OCI-LY7 (cell line): ENCODE data around the gene RANGRF. TPM values are rescaled to one million over a fixed set of nuclear protein-coding genes. Genes with fewer than 3 reads are reported as not detected.

Source experiments
- BruUV-seq: library from RNA; stranded (reverse); fragments of 400-500 nt; replicated peaks from 2 replicates; lab custom pipeline; 2021; lab: Mats Ljungman, UMichigan
- CTCF ChIA-PET: fragments of 300-600 bp; sonication (Branson Sonifier 250); formaldehyde crosslinking; loops from one replicate; lab custom pipeline; 2022; ENCODE audit warnings: antibody characterized with exemption; ENCODE audit not compliant: unreplicated experiment; lab: Charles Lee
- POLR2A ChIA-PET: fragments of 300-600 bp; sonication (Branson Sonifier 250); formaldehyde crosslinking; loops from one replicate; lab custom pipeline; 2022; ENCODE audit warnings: antibody characterized with exemption; lab: Charles Lee
- DNase-seq: peaks from one replicate; pipeline ENCODE4 v3.0.0-alpha.2; 2015; ENCODE audit warnings: low spot score
- H2AFZ ChIP-seq: fragments of 200-600 bp; sonication (generic), shearing (Covaris generic); 2 replicates; pipeline ENCODE4 v1.6.1; 2014; ENCODE audit warnings: mild to moderate bottlenecking, antibody characterized with exemption, low read length, moderate library complexity
- H3K27ac ChIP-seq: fragments of 200-600 bp; sonication (generic); 2 replicates; pipeline ENCODE4 v1.5.1; 2014; ENCODE audit warnings: mixed run types, low read depth, mild to moderate bottlenecking, moderate library complexity, low read length, inconsistent platforms; ENCODE audit not compliant: poor library complexity, severe bottlenecking
- H3K36me3 ChIP-seq: fragments of 200-600 bp; sonication (generic); 2 replicates; pipeline ENCODE4 v1.6.1; 2014; ENCODE audit warnings: mild to moderate bottlenecking, antibody characterized with exemption, low read length, moderate library complexity, mixed read lengths; ENCODE audit not compliant: insufficient read depth
- H3K4me1 ChIP-seq: fragments of 200-600 bp; sonication (generic); 2 replicates; pipeline ENCODE4 v1.5.1; 2014; ENCODE audit warnings: mild to moderate bottlenecking, low read length; ENCODE audit not compliant: insufficient read depth, poor library complexity, severe bottlenecking
- H3K4me2 ChIP-seq: fragments of 200-600 bp; sonication (generic); 2 replicates; pipeline ENCODE4 v1.6.1; 2014; ENCODE audit warnings: mild to moderate bottlenecking, low read length
- H3K4me3 ChIP-seq: fragments of 200-600 bp; sonication (generic); 2 replicates; pipeline ENCODE4 v1.5.1; 2014; ENCODE audit warnings: mild to moderate bottlenecking, low read depth, low read length; ENCODE audit not compliant: poor library complexity, severe bottlenecking
- H3K79me2 ChIP-seq: fragments of 200-600 bp; sonication (generic); 2 replicates; pipeline ENCODE4 v1.6.1; 2016; ENCODE audit warnings: low read depth, mild to moderate bottlenecking, low read length, moderate library complexity, mixed read lengths; ENCODE audit not compliant: insufficient read depth
- H3K9me2 ChIP-seq: fragments of 200-600 bp; sonication (generic); 2 replicates; pipeline ENCODE4 v1.6.1; 2016; ENCODE audit warnings: mild to moderate bottlenecking, low read length, mixed read lengths; ENCODE audit not compliant: insufficient read depth
- H3K9me3 ChIP-seq: fragments of 200-600 bp; sonication (generic); 2 replicates; pipeline ENCODE4 v1.6.1; 2014; ENCODE audit warnings: mild to moderate bottlenecking, mixed run types, low read length, mixed read lengths
- H4K20me1 ChIP-seq: fragments of 200-600 bp; sonication (generic); 2 replicates; pipeline ENCODE4 v1.6.1; 2014; ENCODE audit warnings: mild to moderate bottlenecking, antibody characterized with exemption, low read length, moderate library complexity, mixed read lengths; ENCODE audit not compliant: insufficient read depth
- EZH2phosphoT487 ChIP-seq: fragments of 200-600 bp; sonication (generic); IDR thresholded peaks from 2 replicates; pipeline ENCODE4 v1.6.1; 2018; ENCODE audit warnings: low read depth, borderline replicate concordance, mild to moderate bottlenecking, mixed run types, antibody characterized with exemption, low read length, moderate library complexity, mixed read lengths
- intact Hi-C: fragments of 100-400 bp; cut with micrococcal nuclease; formaldehyde crosslinking; loops from one replicate; pipeline ENCODE4 v1.10.0; 2022; ENCODE audit not compliant: unreplicated experiment
- total RNA-seq, 2 experiments: library from RNA; depleted of rRNA in 1 of 2; stranded (reverse); fragments of >200 nt in 1 of 2; shearing (Covaris generic) in 1 of 2; gene quantifications; 2 replicates each; pipeline ENCODE4 v1.2.3, GENCODE V29; 2014 to 2022
- TF ChIP-seq, protein P1 (sequence below): fragments of 200-600 bp; sonication (generic); conservative IDR thresholded peaks from 2 replicates; pipeline ENCODE4 v1.5.1; 2014; ENCODE audit warnings: mild to moderate bottlenecking, antibody characterized with exemption, low read length, moderate library complexity, mixed read lengths

RANGRF gene
- total RNA-seq, 2 experiments from 2014 or later, result 32.2 to 43.3 TPM

DNA sequence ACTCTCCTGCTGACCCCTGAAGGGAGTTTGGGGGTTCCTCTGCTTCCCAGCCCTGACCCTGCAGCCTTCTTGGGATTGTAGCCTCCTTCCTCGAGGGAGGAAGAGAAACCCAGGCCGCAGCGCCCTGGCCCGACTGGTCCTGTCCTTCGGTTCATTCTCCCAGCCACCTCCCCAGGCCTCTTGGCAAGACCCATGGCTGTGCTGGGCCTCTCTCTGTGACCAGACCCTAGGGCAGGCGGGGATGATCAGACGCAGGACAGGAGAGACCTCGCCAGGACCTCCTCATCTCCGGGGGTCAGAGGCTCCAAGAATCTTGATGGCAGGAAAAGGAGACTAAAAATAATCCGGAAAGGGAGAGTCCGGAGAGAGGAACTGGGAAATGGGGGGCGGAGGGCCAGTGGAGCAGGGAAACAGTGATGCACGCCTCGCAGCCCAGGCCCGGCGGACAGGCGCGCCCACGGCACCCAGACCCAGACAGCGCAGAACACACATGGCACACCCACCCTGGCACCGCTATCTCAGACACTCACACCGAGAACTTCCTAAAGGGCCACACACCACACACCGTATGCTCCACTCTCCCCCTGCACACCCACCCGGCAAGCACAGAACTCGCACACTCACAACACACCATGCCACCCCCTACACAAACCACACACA, 22.8 kb downstream of the RANGRF start:
- BruUV-seq, result no TSS peak
- H3K79me2 ChIP-seq, result no peaks in the 10 kb centered on the region
- H4K20me1 ChIP-seq, result no peaks in the 10 kb centered on the region
- POLR2A ChIA-PET, result no interaction called here
- H3K27ac ChIP-seq, result no peak overlapping the region
- no peak for DNase-seq
- CTCF ChIA-PET, result no interaction called here
- no peak for TF ChIP-seq EZH2phosphoT487
- TF ChIP-seq, protein P1, sequence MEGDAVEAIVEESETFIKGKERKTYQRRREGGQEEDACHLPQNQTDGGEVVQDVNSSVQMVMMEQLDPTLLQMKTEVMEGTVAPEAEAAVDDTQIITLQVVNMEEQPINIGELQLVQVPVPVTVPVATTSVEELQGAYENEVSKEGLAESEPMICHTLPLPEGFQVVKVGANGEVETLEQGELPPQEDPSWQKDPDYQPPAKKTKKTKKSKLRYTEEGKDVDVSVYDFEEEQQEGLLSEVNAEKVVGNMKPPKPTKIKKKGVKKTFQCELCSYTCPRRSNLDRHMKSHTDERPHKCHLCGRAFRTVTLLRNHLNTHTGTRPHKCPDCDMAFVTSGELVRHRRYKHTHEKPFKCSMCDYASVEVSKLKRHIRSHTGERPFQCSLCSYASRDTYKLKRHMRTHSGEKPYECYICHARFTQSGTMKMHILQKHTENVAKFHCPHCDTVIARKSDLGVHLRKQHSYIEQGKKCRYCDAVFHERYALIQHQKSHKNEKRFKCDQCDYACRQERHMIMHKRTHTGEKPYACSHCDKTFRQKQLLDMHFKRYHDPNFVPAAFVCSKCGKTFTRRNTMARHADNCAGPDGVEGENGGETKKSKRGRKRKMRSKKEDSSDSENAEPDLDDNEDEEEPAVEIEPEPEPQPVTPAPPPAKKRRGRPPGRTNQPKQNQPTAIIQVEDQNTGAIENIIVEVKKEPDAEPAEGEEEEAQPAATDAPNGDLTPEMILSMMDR, result no peak
- no peaks in the 10 kb centered on the region for H3K4me1 ChIP-seq
- no peaks in the 10 kb centered on the region for H3K9me3 ChIP-seq
- H2AFZ ChIP-seq, result no peak overlapping the region
- no peak overlapping the region for H3K4me3 ChIP-seq
- no peaks in the 10 kb centered on the region for H3K36me3 ChIP-seq
- intact Hi-C loops, result loop anchor here (5.0 kb wide), 1 partner anchor 51 kb away; no protein-coding TSS in a partner anchor
- no peaks in the 10 kb centered on the region for H3K9me2 ChIP-seq
- H3K4me2 ChIP-seq, result no peak overlapping the region

DNA sequence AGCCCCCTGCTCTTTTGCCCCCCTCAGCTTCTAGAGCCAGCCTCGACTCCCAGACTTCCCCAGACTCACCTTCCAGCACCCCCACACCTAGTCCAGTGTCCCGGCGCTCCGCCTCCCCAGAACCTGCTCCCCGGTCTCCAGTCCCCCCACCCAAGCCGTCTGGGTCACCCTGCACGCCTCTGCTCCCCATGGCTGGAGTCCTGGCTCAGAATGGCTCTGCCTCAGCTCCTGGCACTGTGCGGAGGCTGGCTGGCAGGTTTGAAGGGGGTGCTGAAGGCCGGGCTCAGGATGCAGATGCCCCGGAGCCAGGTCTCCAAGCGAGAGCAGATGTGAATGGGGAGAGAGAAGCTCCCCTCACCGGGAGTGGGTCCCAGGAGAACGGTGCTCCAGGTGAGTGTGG, 23.8 kb downstream of the RANGRF start:
- no TSS peak for BruUV-seq
- CTCF ChIA-PET, result no interaction called here

More for the DNA sequence above, 23.8 kb downstream of the RANGRF start:
- no peaks in the 10 kb centered on the region for H3K9me2 ChIP-seq
- H4K20me1 ChIP-seq, result no peaks in the 10 kb centered on the region
- POLR2A ChIA-PET, result no interaction called here
- DNase-seq, result no peak
- TF ChIP-seq, protein P1, result no peak
- TF ChIP-seq EZH2phosphoT487, result no peak
- H3K4me2 ChIP-seq, result no peak overlapping the region
- no peak overlapping the region for H3K27ac ChIP-seq
- H3K4me1 ChIP-seq, result no peaks in the 10 kb centered on the region
- intact Hi-C loops, result loop anchor here (5.0 kb wide), 1 partner anchor 50 kb away; no protein-coding TSS in a partner anchor
- no peak overlapping the region for H3K4me3 ChIP-seq
- no peaks in the 10 kb centered on the region for H3K9me3 ChIP-seq
- no peaks in the 10 kb centered on the region for H3K79me2 ChIP-seq
- no peak overlapping the region for H2AFZ ChIP-seq
- H3K36me3 ChIP-seq, result no peaks in the 10 kb centered on the region
